ENCODE data around the gene CCDC182.

CCDC182 gene

DNA sequence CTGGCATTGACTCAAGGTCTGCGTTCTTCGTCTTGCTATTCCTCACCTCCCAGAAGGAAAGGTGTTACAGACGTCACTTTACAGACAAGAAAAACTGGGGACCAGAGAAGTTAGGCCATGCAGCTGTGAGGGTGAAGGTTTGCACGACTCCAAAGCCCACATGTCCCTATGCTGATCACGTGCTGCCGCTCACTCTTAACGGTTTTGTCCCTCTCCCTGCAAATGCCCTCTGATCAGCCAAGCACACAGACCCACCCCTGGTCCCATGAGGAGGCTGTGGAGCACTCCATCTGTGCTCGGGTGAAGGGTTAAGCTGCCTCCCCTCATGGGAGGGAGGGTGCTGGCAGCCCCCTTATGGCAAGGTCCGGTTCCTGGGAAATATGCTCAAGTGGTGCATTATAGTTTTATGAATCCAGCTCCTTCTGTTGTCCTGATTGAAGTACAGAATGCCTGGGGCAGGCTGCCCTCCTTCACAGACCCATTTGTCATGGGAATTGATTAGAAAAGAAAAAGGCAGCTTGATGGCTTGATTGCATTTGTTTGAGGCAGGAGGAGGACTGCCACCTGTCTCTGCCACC, 18.8 kb downstream of the CCDC182 start:
- no peak for DNase-seq

- DNase-seq, result no peak
Observed at GRCh38 chr17:57724729-57725125, 20.4 kb downstream of the CCDC182 start.

GRCh38 chr17:57724026-57724728, 20.9 kb downstream of the CCDC182 start:
- no peak for DNase-seq

- no peak for DNase-seq
Observed at GRCh38 chr17:57723427-57724025, 21.6 kb downstream of the CCDC182 start.

- DNase-seq, result no peak
Observed at GRCh38 chr17:57722704-57723043, 22.4 kb downstream of the CCDC182 start.

DNA sequence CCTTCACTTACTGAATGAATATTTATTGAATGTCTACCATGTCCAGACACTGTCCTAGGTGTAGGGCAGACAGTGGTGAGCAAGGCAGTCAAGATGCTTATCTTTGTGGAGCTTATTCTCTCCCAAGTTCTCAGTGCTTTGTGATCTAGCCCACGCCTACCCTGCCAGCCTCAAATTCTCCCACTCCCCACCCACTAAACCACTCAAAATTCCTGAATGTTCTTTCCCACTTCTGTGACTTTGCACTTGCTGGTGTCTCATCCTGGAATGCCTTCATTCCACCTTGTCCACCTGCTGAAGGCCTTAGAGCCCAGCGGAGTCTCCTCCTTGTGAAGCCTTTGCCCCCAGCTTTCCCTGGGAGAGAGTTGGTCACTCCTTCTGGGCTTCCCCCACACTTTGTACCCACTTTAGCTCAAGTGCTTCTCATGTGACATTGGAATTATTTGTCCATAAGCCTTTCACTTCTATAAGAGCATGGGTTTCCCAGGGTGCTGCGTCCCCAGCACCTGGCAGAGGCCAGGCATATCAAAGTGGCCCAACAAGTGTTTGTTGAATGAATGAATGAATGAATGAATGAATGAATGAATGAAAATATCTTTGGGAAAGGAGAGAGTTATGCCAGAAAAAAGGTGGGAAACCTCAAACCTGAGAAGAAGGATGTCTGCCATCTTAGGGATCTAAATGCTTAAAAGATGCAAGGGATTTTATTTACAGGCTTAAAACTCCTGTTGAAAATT, 23.0 kb downstream of the CCDC182 start:
- no peak for DNase-seq

- no peak for DNase-seq
Observed at GRCh38 chr17:57720386-57721035, 24.6 kb downstream of the CCDC182 start.

GRCh38 chr17:57718878-57719277, 26.2 kb downstream of the CCDC182 start:
- DNase-seq, result no peak

- no peak for DNase-seq
Observed at GRCh38 chr17:57715981-57716380, 29.1 kb downstream of the CCDC182 start.

- DNase-seq, result no peak
Observed at GRCh38 chr17:57714665-57715180, 30.4 kb downstream of the CCDC182 start.

GRCh38 chr17:57713140-57713539, 32.0 kb downstream of the CCDC182 start:
- no peak for DNase-seq

GRCh38 chr17:57708410-57708809, 36.7 kb downstream of the CCDC182 start:
- DNase-seq, result no peak

DNA sequence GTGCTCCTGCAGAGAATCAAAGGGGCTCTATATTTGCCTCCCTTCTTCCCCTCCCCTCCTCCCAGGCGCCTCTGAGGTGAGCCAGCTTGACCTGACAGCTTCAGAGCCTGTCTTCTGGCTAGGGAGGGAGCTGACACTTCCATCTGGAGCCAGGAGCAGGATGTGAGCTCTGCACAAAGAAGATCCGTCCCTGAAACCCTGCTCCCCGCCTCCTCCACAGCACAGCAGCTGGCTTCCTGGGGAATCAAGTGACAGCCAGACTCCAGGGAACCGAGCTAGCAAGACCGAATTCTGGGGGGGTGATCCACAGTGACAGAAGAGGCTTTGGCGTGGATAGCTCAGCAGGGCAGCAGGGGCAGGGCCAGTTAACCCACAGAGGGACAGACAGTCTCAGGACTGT, 37.2 kb downstream of the CCDC182 start:
- DNase-seq, result no peak

- DNase-seq, result no peak
Observed at GRCh38 chr17:57706761-57707160, 38.3 kb downstream of the CCDC182 start.

GRCh38 chr17:57705921-57706695, 39.0 kb downstream of the CCDC182 start:
- no peak for DNase-seq

GRCh38 chr17:57704448-57704847, 40.7 kb downstream of the CCDC182 start:
- DNase-seq, result no peak

GRCh38 chr17:57703273-57703672, 41.8 kb downstream of the CCDC182 start:
- DNase-seq, result no peak

GRCh38 chr17:57701124-57701523, 44.0 kb downstream of the CCDC182 start:
- DNase-seq, result no peak

- no peak for DNase-seq
Observed at GRCh38 chr17:57699751-57700219, 45.3 kb downstream of the CCDC182 start.

GRCh38 chr17:57697891-57698711, 47.0 kb downstream of the CCDC182 start:
- no peak for DNase-seq

DNA sequence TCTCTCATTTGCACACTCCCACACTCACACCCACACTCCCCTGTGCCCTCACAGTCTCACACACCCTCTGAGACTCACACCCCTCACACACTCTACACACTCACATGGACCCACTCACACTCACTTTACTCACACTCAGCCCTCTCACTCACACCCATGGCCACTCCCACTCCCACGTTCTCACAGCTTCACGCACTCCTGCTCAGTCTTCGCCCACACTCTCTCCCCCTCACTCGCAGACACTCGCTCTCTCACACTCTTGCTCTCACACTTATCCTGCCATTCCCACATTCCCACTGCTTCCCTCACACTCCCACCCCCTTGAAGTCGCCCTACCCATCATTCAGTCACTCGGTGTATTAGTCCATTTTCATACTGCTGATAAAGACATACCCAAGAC, 47.9 kb downstream of the CCDC182 start:
- no peak for DNase-seq

Data from amniotic stem cell (primary cell).